Measurements from ENCODE around the gene ANKRD23. TPM values are rescaled to one million over a fixed set of nuclear protein-coding genes. Genes with fewer than 3 reads are reported as not detected.

The ANKRD23 gene
- total RNA-seq, 1 donor from 2014 or later = 2.8 TPM

- DNase-seq (ENCODE audit: low spot score) = no peak
Measured at GRCh38 chr2:96839875-96840850, 3.7 kb downstream of the ANKRD23 start.

- no peak for DNase-seq (ENCODE audit: low spot score)
Measured at GRCh38 chr2:96839293-96839874, 4.4 kb downstream of the ANKRD23 start.

GRCh38 chr2:96838345-96839292 is 5.2 kb downstream of the ANKRD23 start:
- no peak for DNase-seq (ENCODE audit: low spot score)

GRCh38 chr2:96837575-96837974 is 6.2 kb downstream of the ANKRD23 start:
- no peak for DNase-seq (ENCODE audit: low spot score)

- no peak for DNase-seq (ENCODE audit: low spot score)
Measured at GRCh38 chr2:96835830-96836229, 8.0 kb downstream of the ANKRD23 start.

GRCh38 chr2:96832754-96833507 is 10.9 kb downstream of the ANKRD23 start:
- DNase-seq (ENCODE audit: low spot score) = no peak

- no peak for DNase-seq (ENCODE audit: low spot score)
Measured at GRCh38 chr2:96832408-96832753, 11.4 kb downstream of the ANKRD23 start.

- DNase-seq (ENCODE audit: low spot score) = no peak
Measured at GRCh38 chr2:96831679-96832078, 12.1 kb downstream of the ANKRD23 start.

GRCh38 chr2:96830044-96830562 is 13.7 kb downstream of the ANKRD23 start:
- DNase-seq (ENCODE audit: low spot score) = no peak

GRCh38 chr2:96828874-96829273 is 14.9 kb downstream of the ANKRD23 start:
- no peak for DNase-seq (ENCODE audit: low spot score)

- no peak for DNase-seq (ENCODE audit: low spot score)
Measured at GRCh38 chr2:96828436-96828835, 15.4 kb downstream of the ANKRD23 start.

- DNase-seq (ENCODE audit: low spot score) = no peak
Measured at GRCh38 chr2:96826546-96827278, 17.1 kb downstream of the ANKRD23 start.

- no peak for DNase-seq (ENCODE audit: low spot score)
Measured at GRCh38 chr2:96825057-96825456, 18.8 kb downstream of the ANKRD23 start.

GRCh38 chr2:96824079-96824870 is 19.5 kb downstream of the ANKRD23 start:
- no peak for DNase-seq (ENCODE audit: low spot score)

GRCh38 chr2:96823198-96823597 is 20.6 kb downstream of the ANKRD23 start:
- no peak for DNase-seq (ENCODE audit: low spot score)

GRCh38 chr2:96822786-96823185 is 21.0 kb downstream of the ANKRD23 start:
- DNase-seq (ENCODE audit: low spot score) = no peak

GRCh38 chr2:96821113-96821675 is 22.6 kb downstream of the ANKRD23 start:
- DNase-seq (ENCODE audit: low spot score) = no peak

- no peak for DNase-seq (ENCODE audit: low spot score)
Measured at GRCh38 chr2:96819876-96820511, 23.8 kb downstream of the ANKRD23 start.

All from mesenteric fat pad (tissue), 1 donor.